ENCODE data around the gene LMF1. TPM values are rescaled to one million over a fixed set of nuclear protein-coding genes. Genes with fewer than 3 reads are reported as not detected.

Gene LMF1
- total RNA-seq, 1 experiment from 2014 or later: 12.2 TPM

- Histone ChIP-seq H2AFZ (ENCODE audit: low read length) (no peak overlapping the region), H3K9me3 (ENCODE audit: low read length) (no peaks in the 10 kb centered on the region), H3K27ac (ENCODE audit: low read length) (no peak overlapping the region), H3K9me2 (replicated peaks; ENCODE audit: insufficient read depth, low read length) (no peaks in the 10 kb centered on the region), H3K36me3 (ENCODE audit: insufficient read depth, low read length) (no peaks in the 10 kb centered on the region), H4K20me1 (ENCODE audit: insufficient read depth, low read depth, low read length) (no peaks in the 10 kb centered on the region), H3K4me2 (ENCODE audit: low read depth, low read length, poor library complexity, severe bottlenecking) (no peak overlapping the region), H3K9ac (ENCODE audit: low read length) (no peak overlapping the region), H3K4me3 (ENCODE audit: low read length) (no peak overlapping the region), H3K79me2 (ENCODE audit: low read length) (no peaks in the 10 kb centered on the region), H3K4me1 (ENCODE audit: low read length) (peaks cover 3% of the 10 kb centered on the region; the same call in 1 of the 2 replicates), H3K27me3 (ENCODE audit: low read length) (no peaks in the 10 kb centered on the region)
- no peak for DNase-seq
These were observed 156.8 kb downstream of the LMF1 start for GRCh38 chr16:813916-814412.

- no peak overlapping the region for H3K4me3 ChIP-seq (ENCODE audit: low read length)
- no peaks in the 10 kb centered on the region for H3K27me3 ChIP-seq (ENCODE audit: low read length)
- peaks cover 4% of the 10 kb centered on the region for H3K4me1 ChIP-seq (ENCODE audit: low read length)
- no peaks in the 10 kb centered on the region for H3K9me3 ChIP-seq (ENCODE audit: low read length)
- peak; percentile 70 for DNase-seq
- no peak overlapping the region for H3K27ac ChIP-seq (ENCODE audit: low read length)
- no peaks in the 10 kb centered on the region for H3K79me2 ChIP-seq (ENCODE audit: low read length)
- H3K36me3 ChIP-seq (ENCODE audit: insufficient read depth, low read length): no peaks in the 10 kb centered on the region
- no peak overlapping the region for H2AFZ ChIP-seq (ENCODE audit: low read length)
- H4K20me1 ChIP-seq (ENCODE audit: insufficient read depth, low read depth, low read length): no peaks in the 10 kb centered on the region
- no peak overlapping the region for H3K4me2 ChIP-seq (ENCODE audit: low read depth, low read length, poor library complexity, severe bottlenecking)
- no peaks in the 10 kb centered on the region for H3K9me2 ChIP-seq (replicated peaks; ENCODE audit: insufficient read depth, low read length)
- no peak overlapping the region for H3K9ac ChIP-seq (ENCODE audit: low read length)
These were observed 157.4 kb downstream of the LMF1 start for GRCh38 chr16:813204-813915.

GRCh38 chr16:808085-808386 lies 162.7 kb downstream of the LMF1 start:
- Histone ChIP-seq H3K4me2 (ENCODE audit: low read depth, low read length, poor library complexity, severe bottlenecking) (peak overlapping the region; percentile 93), H3K79me2 (ENCODE audit: low read length) (no peaks in the 10 kb centered on the region), H3K9me3 (ENCODE audit: low read length) (no peaks in the 10 kb centered on the region), H4K20me1 (ENCODE audit: insufficient read depth, low read depth, low read length) (no peaks in the 10 kb centered on the region; the same call in 1 of the 2 replicates), H3K9ac (ENCODE audit: low read length) (peak overlapping the region; percentile 70), H3K4me1 (ENCODE audit: low read length) (peaks cover 25% of the 10 kb centered on the region), H3K27ac (ENCODE audit: low read length) (no peak overlapping the region), H3K9me2 (replicated peaks; ENCODE audit: insufficient read depth, low read length) (no peaks in the 10 kb centered on the region), H3K27me3 (ENCODE audit: low read length) (no peaks in the 10 kb centered on the region), H3K36me3 (ENCODE audit: insufficient read depth, low read length) (no peaks in the 10 kb centered on the region), H3K4me3 (ENCODE audit: low read length) (peak overlapping the region; percentile 79), H2AFZ (ENCODE audit: low read length) (peak overlapping the region; percentile 99)
- no peak for DNase-seq

GRCh38 chr16:807347-808084 lies 163.3 kb downstream of the LMF1 start:
- peak overlapping the region; percentile 84 for H3K9ac ChIP-seq (ENCODE audit: low read length)
- peak; percentile 96 for DNase-seq
- no peaks in the 10 kb centered on the region; the same call in 1 of the 2 replicates for H4K20me1 ChIP-seq (ENCODE audit: insufficient read depth, low read depth, low read length)
- peak overlapping the region; percentile 99 for H2AFZ ChIP-seq (ENCODE audit: low read length)
- no peaks in the 10 kb centered on the region for H3K9me3 ChIP-seq (ENCODE audit: low read length)
- peak overlapping the region; percentile 93 for H3K4me2 ChIP-seq (ENCODE audit: low read depth, low read length, poor library complexity, severe bottlenecking)
- no peaks in the 10 kb centered on the region for H3K36me3 ChIP-seq (ENCODE audit: insufficient read depth, low read length)
- peak overlapping the region; percentile 79 for H3K4me3 ChIP-seq (ENCODE audit: low read length)
- H3K4me1 ChIP-seq (ENCODE audit: low read length): peaks cover 26% of the 10 kb centered on the region
- no peaks in the 10 kb centered on the region for H3K9me2 ChIP-seq (replicated peaks; ENCODE audit: insufficient read depth, low read length)
- peak overlapping the region; percentile 39; the same call in 1 of the 2 replicates for H3K27ac ChIP-seq (ENCODE audit: low read length)
- H3K79me2 ChIP-seq (ENCODE audit: low read length): no peaks in the 10 kb centered on the region
- no peaks in the 10 kb centered on the region for H3K27me3 ChIP-seq (ENCODE audit: low read length)

GRCh38 chr16:805474-805873 lies 165.3 kb downstream of the LMF1 start:
- Histone ChIP-seq H3K9me3 (ENCODE audit: low read length) (no peaks in the 10 kb centered on the region), H3K4me2 (ENCODE audit: low read depth, low read length, poor library complexity, severe bottlenecking) (no peak overlapping the region), H4K20me1 (ENCODE audit: insufficient read depth, low read depth, low read length) (peaks cover 16% of the 10 kb centered on the region), H3K4me3 (ENCODE audit: low read length) (no peak overlapping the region), H3K4me1 (ENCODE audit: low read length) (peaks cover 40% of the 10 kb centered on the region), H3K36me3 (ENCODE audit: insufficient read depth, low read length) (no peaks in the 10 kb centered on the region), H3K79me2 (ENCODE audit: low read length) (no peaks in the 10 kb centered on the region), H2AFZ (ENCODE audit: low read length) (no peak overlapping the region), H3K9ac (ENCODE audit: low read length) (no peak overlapping the region), H3K9me2 (replicated peaks; ENCODE audit: insufficient read depth, low read length) (no peaks in the 10 kb centered on the region), H3K27me3 (ENCODE audit: low read length) (no peaks in the 10 kb centered on the region), H3K27ac (ENCODE audit: low read length) (no peak overlapping the region)
- DNase-seq: no peak

GRCh38 chr16:804193-805048 lies 166.4 kb downstream of the LMF1 start:
- H3K9ac ChIP-seq (ENCODE audit: low read length): no peak overlapping the region
- H3K9me2 ChIP-seq (replicated peaks; ENCODE audit: insufficient read depth, low read length): no peaks in the 10 kb centered on the region
- H3K4me3 ChIP-seq (ENCODE audit: low read length): no peak overlapping the region
- no peak overlapping the region for H3K27ac ChIP-seq (ENCODE audit: low read length)
- DNase-seq: no peak
- H3K4me1 ChIP-seq (ENCODE audit: low read length): peaks cover 50% of the 10 kb centered on the region
- no peak overlapping the region for H2AFZ ChIP-seq (ENCODE audit: low read length)
- peaks cover 22% of the 10 kb centered on the region for H4K20me1 ChIP-seq (ENCODE audit: insufficient read depth, low read depth, low read length)
- H3K9me3 ChIP-seq (ENCODE audit: low read length): no peaks in the 10 kb centered on the region
- no peaks in the 10 kb centered on the region for H3K36me3 ChIP-seq (ENCODE audit: insufficient read depth, low read length)
- H3K27me3 ChIP-seq (ENCODE audit: low read length): no peaks in the 10 kb centered on the region
- no peak overlapping the region for H3K4me2 ChIP-seq (ENCODE audit: low read depth, low read length, poor library complexity, severe bottlenecking)
- no peaks in the 10 kb centered on the region for H3K79me2 ChIP-seq (ENCODE audit: low read length)

- Histone ChIP-seq H3K36me3 (ENCODE audit: insufficient read depth, low read length) (no peaks in the 10 kb centered on the region), H2AFZ (ENCODE audit: low read length) (no peak overlapping the region), H3K4me1 (ENCODE audit: low read length) (peaks cover 57% of the 10 kb centered on the region), H3K27me3 (ENCODE audit: low read length) (no peaks in the 10 kb centered on the region), H3K9me2 (replicated peaks; ENCODE audit: insufficient read depth, low read length) (no peaks in the 10 kb centered on the region), H3K4me2 (ENCODE audit: low read depth, low read length, poor library complexity, severe bottlenecking) (no peak overlapping the region), H3K9ac (ENCODE audit: low read length) (no peak overlapping the region; the same call in 1 of the 2 replicates), H3K9me3 (ENCODE audit: low read length) (no peaks in the 10 kb centered on the region), H3K79me2 (ENCODE audit: low read length) (no peaks in the 10 kb centered on the region), H4K20me1 (ENCODE audit: insufficient read depth, low read depth, low read length) (peaks cover 28% of the 10 kb centered on the region), H3K4me3 (ENCODE audit: low read length) (no peak overlapping the region), H3K27ac (ENCODE audit: low read length) (no peak overlapping the region)
- no peak for DNase-seq
These were observed 167.1 kb downstream of the LMF1 start for GRCh38 chr16:803754-804080.
